GM13976 (cell line): ENCODE results near the gene KLK6.

Experiments
- DNase-seq: peaks from one replicate; pipeline ENCODE4 v3.0.0; 2012; ENCODE audit warnings: low spot score
- CTCF ChIP-seq: IDR thresholded peaks from 2 replicates; pipeline ENCODE4 v1.5.1; 2012; ENCODE audit warnings: borderline replicate concordance, mild to moderate bottlenecking; ENCODE audit not compliant: insufficient read depth; ENCODE audit errors: extremely low read depth, missing control alignments, control extremely low read depth
- in situ Hi-C: fragments of 300-500 bp; cut with MboI; formaldehyde crosslinking; loops from one replicate; pipeline ENCODE4 v1.12.0; 2022; ENCODE audit warnings: low sequenced_read_pairs, mixed read lengths, inconsistent platforms; ENCODE audit not compliant: unreplicated experiment

Gene KLK6

GRCh38 chr19:50926144-50926543 is 43.2 kb downstream of the KLK6 start:
- DNase-seq, result no peak
- TF ChIP-seq CTCF, result no peak
- in situ Hi-C loops, result no loop called here

- DNase-seq, result no peak
- in situ Hi-C loops, result no loop called here
- no peak for TF ChIP-seq CTCF
These were observed 43.7 kb downstream of the KLK6 start for GRCh38 chr19:50925734-50926133.

GRCh38 chr19:50924586-50924985 is 44.8 kb downstream of the KLK6 start:
- no peak for TF ChIP-seq CTCF
- no peak for DNase-seq
- in situ Hi-C loops, result no loop called here

GRCh38 chr19:50922317-50922853 is 47.0 kb downstream of the KLK6 start:
- in situ Hi-C loops, result no loop called here
- DNase-seq, result peak; percentile 88
- TF ChIP-seq CTCF, result peak; percentile 92

GRCh38 chr19:50921426-50922316 is 47.7 kb downstream of the KLK6 start:
- no peak for TF ChIP-seq CTCF
- in situ Hi-C loops, result no loop called here
- no peak for DNase-seq

GRCh38 chr19:50916069-50916468 is 53.3 kb downstream of the KLK6 start:
- TF ChIP-seq CTCF, result no peak
- DNase-seq, result no peak
- in situ Hi-C loops, result loop anchor here (10.0 kb wide), 1 partner anchor 121 kb away; the partner anchor contains the start of gene ACP4
